Thyroid gland (tissue), 4 donors: ENCODE results near the gene HSF4. TPM values are rescaled to one million over a fixed set of nuclear protein-coding genes. Genes with fewer than 3 reads are reported as not detected.
A peak's percentile ranks its signal among the peaks of the same experiment; 100 is the strongest.

Experiments
- DNase-seq, 2 donors: peaks; one replicate each; pipeline ENCODE4 v3.0.0-alpha.2; 2019
- H3K27ac ChIP-seq, 3 donors: fragments of 200-600 bp; sonication (generic); 1 replicate in 2 of 3; 2 replicates in 1 of 3; pipeline ENCODE4 v1.5.1; 2016 to 2019; ENCODE audit warnings: mild to moderate bottlenecking in 1 of 3, moderate library complexity in 1 of 3
- H3K27me3 ChIP-seq: fragments of 200-600 bp; sonication (generic); one replicate; pipeline ENCODE4 v1.5.1; 2019
- H3K36me3 ChIP-seq, 2 donors: fragments of 200-600 bp; sonication (generic); one replicate each; pipeline ENCODE4 v1.5.1; 2016 to 2019
- H3K4me1 ChIP-seq, 2 donors: fragments of 200-600 bp; sonication (generic); one replicate each; pipeline ENCODE4 v1.5.1; 2017 to 2019
- H3K4me3 ChIP-seq, 3 donors: fragments of 200-600 bp; sonication (generic); replicated peaks in 1 of 3; 1 replicate in 2 of 3; 2 replicates in 1 of 3; pipeline ENCODE4 v1.5.1; 2016; ENCODE audit warnings: mild to moderate bottlenecking in 1 of 3
- H3K9me3 ChIP-seq: fragments of 200-600 bp; sonication (generic); one replicate; pipeline ENCODE4 v1.5.1; 2017
- CTCF ChIP-seq, 6 experiments: fragments of 200-600 bp in 3 of 6; fragments of 450-650 bp in 3 of 6; sonication (generic) in 3 of 6; IDR thresholded peaks; one replicate each; pipeline ENCODE4 v1.5.1; 2016 to 2019; ENCODE audit warnings: antibody characterized with exemption in 6 of 6, mild to moderate bottlenecking in 2 of 6, inconsistent platforms in 1 of 6, moderate library complexity in 1 of 6
- POLR2A ChIP-seq, 2 donors: fragments of 450-650 bp; IDR thresholded peaks; one replicate each; pipeline ENCODE4 v1.6.1; 2017; ENCODE audit warnings: antibody characterized with exemption in 2 of 2, mild to moderate bottlenecking in 2 of 2, moderate library complexity in 1 of 2
- WGBS, 2 donors: methylation state at CpG; one replicate each; pipeline ENCODE4 v1.1.5; 2017; 5-methylcytosine and 5-hydroxymethylcytosine counted together
- intact Hi-C: fragments of 100-400 bp; cut with DNase I; formaldehyde crosslinking; loops from one replicate; pipeline ENCODE4 v1.15.1; 2023
- total RNA-seq, 4 donors: library from RNA; depleted of rRNA; stranded (reverse); fragments of >200 nt; gene quantifications; one replicate each; pipeline ENCODE4 v1.2.3, GENCODE V29; 2016

HSF4 gene
- total RNA-seq, 4 donors from 2014 or later = 17.3 to 52.5 (median 36.6) TPM

DNA sequence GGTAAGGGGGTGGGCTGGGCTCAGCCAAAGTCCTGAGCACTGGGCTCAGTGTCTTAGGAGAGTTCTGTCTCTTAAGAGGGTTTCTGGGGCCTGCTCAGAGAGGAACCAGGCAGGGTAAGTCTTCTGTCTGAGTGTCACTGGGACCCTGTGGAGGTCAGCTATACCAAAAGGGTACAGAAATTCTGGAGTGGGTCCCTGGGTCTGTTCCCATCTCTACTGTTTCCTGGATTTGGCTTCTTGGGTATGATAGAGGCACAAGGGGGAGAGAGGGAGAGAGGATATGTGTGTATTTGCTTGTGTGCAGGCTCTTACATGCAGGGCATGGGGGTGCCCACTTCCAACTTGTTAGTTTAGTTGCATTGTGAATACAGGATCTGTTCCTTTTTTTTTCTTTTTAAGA lies 29.0 kb downstream of the HSF4 start:
- TF ChIP-seq POLR2A (IDR thresholded peaks at IDR 0.05) (no peak), CTCF (IDR thresholded peaks at IDR 0.05) (no peak)
- H3K4me3 ChIP-seq = no peak overlapping the region
- no peak for DNase-seq
- H3K36me3 ChIP-seq = peaks cover 29 to 36% of the 10 kb centered on the region in 2 donors
- H3K4me1 ChIP-seq = peaks cover 20 to 30% of the 10 kb centered on the region in 2 donors
- H3K9me3 ChIP-seq = no peaks in the 10 kb centered on the region
- intact Hi-C loops = no loop called here
- no peaks in the 10 kb centered on the region for H3K27me3 ChIP-seq
- no peak overlapping the region for H3K27ac ChIP-seq

- H3K27me3 ChIP-seq = no peaks in the 10 kb centered on the region
- H3K36me3 ChIP-seq = peaks cover 29 to 36% of the 10 kb centered on the region in 2 donors
- H3K27ac ChIP-seq = no peak overlapping the region
- no peak for TF ChIP-seq CTCF (IDR thresholded peaks at IDR 0.05)
- TF ChIP-seq POLR2A (IDR thresholded peaks at IDR 0.05) = no peak
- intact Hi-C loops = no loop called here
- no peaks in the 10 kb centered on the region for H3K9me3 ChIP-seq
- DNase-seq = no peak
- H3K4me3 ChIP-seq = no peak overlapping the region
- H3K4me1 ChIP-seq = peaks cover 20 to 32% of the 10 kb centered on the region in 2 donors
- 92 to 100% methylated on average over 4 to 5 of the region's 6 CpGs for WGBS, 2 donors
These were observed 29.7 kb downstream of the HSF4 start for GRCh38 chr16:67194260-67194659.

DNA sequence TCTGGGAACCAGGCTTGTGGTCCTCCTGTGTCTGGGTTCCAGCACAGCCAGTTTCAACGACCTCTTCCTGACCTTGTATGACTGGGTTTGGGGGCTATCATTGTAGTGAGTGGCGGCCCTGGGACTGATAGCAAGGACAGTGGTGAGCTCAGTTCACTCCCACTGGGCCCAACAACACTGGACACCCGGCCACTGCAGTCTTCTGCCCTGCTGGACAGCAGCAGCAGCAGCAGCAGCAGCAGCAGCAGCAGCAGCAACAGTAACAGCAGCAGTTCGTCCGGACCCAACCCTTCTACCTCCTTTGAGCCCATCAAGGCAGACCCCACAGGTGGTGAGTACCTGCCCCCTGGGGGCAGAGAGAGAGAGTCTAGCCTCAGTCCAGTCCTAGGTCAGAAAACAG lies 31.1 kb downstream of the HSF4 start:
- H3K4me3 ChIP-seq = no peak overlapping the region
- intact Hi-C loops = no loop called here
- H3K27ac ChIP-seq = no peak overlapping the region
- no peak for TF ChIP-seq CTCF (IDR thresholded peaks at IDR 0.05)
- TF ChIP-seq POLR2A (IDR thresholded peaks at IDR 0.05) = no peak
- H3K9me3 ChIP-seq = no peaks in the 10 kb centered on the region
- peaks cover 20 to 39% of the 10 kb centered on the region in 2 donors for H3K4me1 ChIP-seq
- WGBS, 2 donors = 82 to 84% methylated on average over 3 to 4 of the region's 5 CpGs
- DNase-seq = no peak
- no peaks in the 10 kb centered on the region for H3K27me3 ChIP-seq
- H3K36me3 ChIP-seq = peaks cover 29 to 36% of the 10 kb centered on the region in 2 donors

GRCh38 chr16:67196881-67197280 lies 32.3 kb downstream of the HSF4 start:
- Histone ChIP-seq H3K36me3 (peaks cover 36 to 44% of the 10 kb centered on the region in 2 donors), H3K4me1 (peaks cover 20 to 32% of the 10 kb centered on the region in 2 donors), H3K27me3 (no peaks in the 10 kb centered on the region), H3K27ac (no peak overlapping the region), H3K9me3 (no peaks in the 10 kb centered on the region), H3K4me3 (no peak overlapping the region)
- intact Hi-C loops = no loop called here
- DNase-seq = no peak
- TF ChIP-seq POLR2A (IDR thresholded peaks at IDR 0.05) (no peak), CTCF (IDR thresholded peaks at IDR 0.05) (no peak)
- 89 to 100% methylated on average over 1 of the region's 1 CpG for WGBS, 2 donors

- H3K36me3 ChIP-seq = peaks cover 44 to 52% of the 10 kb centered on the region in 2 donors
- DNase-seq = no peak
- peaks cover 18 to 28% of the 10 kb centered on the region in 2 donors for H3K4me1 ChIP-seq
- H3K27ac ChIP-seq = peak overlapping the region in 1 of 3 donors; percentile 51
- H3K9me3 ChIP-seq = no peaks in the 10 kb centered on the region
- H3K27me3 ChIP-seq = no peaks in the 10 kb centered on the region
- TF ChIP-seq POLR2A (IDR thresholded peaks at IDR 0.05) (no peak), CTCF (IDR thresholded peaks at IDR 0.05) (no peak)
- H3K4me3 ChIP-seq = no peak overlapping the region
- intact Hi-C loops = no loop called here
- 85 to 94% methylated on average over 2 to 4 of the region's 6 CpGs for WGBS, 2 donors
These were observed 33.2 kb downstream of the HSF4 start for GRCh38 chr16:67197704-67198103.
